T-helper 1 cell (primary cell): ENCODE measurements around the gene PRODH.
"Not testable (repeated sequence)": the region's sequence is repeated elsewhere in the genome, so short reads cannot be mapped to it uniquely, and the experiment has no call there.

Experiments
- DNase-seq, 5 donors: peaks; one replicate each; pipeline ENCODE4 v3.0.0-alpha.2; 2012 to 2020

The PRODH gene

GRCh38 chr22:18896037-18896657 lies 39.9 kb downstream of the PRODH start:
- not testable (repeated sequence) for DNase-seq

GRCh38 chr22:18893775-18894174 lies 42.3 kb downstream of the PRODH start:
- not testable (repeated sequence) for DNase-seq

GRCh38 chr22:18890510-18891192 lies 45.4 kb downstream of the PRODH start:
- not testable (repeated sequence) for DNase-seq

DNA sequence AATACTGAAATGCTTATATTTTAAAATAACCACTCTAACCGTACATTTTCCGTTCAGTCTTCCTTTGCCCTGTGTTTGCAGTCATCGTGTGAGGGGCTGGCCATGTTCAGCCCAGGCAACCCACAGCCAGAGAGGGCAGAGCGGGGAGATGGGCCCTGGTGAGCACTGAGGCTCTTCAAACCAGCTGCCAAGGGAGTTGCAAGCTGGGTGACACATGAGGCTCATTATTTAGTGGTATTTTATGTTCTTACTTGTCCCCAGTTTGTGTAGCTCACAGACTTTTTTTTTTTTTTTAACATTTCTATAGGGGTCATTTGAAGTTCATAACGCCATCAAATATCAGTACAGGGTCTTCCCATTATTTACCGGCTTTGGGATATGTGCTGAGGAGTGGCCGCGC lies 48.0 kb downstream of the PRODH start:
- no peak for DNase-seq

GRCh38 chr22:18884465-18884864 lies 51.6 kb downstream of the PRODH start:
- not testable (repeated sequence) for DNase-seq

GRCh38 chr22:18881260-18881659 lies 54.8 kb downstream of the PRODH start:
- DNase-seq: peak; percentile 1 to 72 (median 41)
